Right ventricle myocardium superior (tissue), 1 donor: ENCODE data around the gene GRIP2. TPM values are rescaled to one million over a fixed set of nuclear protein-coding genes. Genes with fewer than 3 reads are reported as not detected.

Source experiments
- ATAC-seq: fragments of 200-7000 bp; cut with Tn5 transposase; one replicate; pipeline ENCODE4 v1.9.1; 2020; ENCODE audit warnings: mild to moderate bottlenecking; ENCODE audit not compliant: poor library complexity
- DNase-seq: peaks from one replicate; pipeline ENCODE4 v3.0.0-alpha.2; 2020
- intact Hi-C: fragments of 100-400 bp; cut with DNase I; formaldehyde crosslinking; loops from one replicate; pipeline ENCODE4 v1.11.2; 2022
- total RNA-seq: library from RNA; stranded (reverse); fragmentation: NEBNext Ultra II Directional; extraction: Animal tissue kit (Norgen Biotek cat#: 25700); gene quantifications from one replicate; pipeline ENCODE4 v1.2.1, GENCODE V29; 2021
- donor health status: DM: no; HTN: yes; CAD: no; lungs with severe emphysema.

The GRIP2 gene
- total RNA-seq, 1 donor from 2014 or later: 40.1 TPM

DNA sequence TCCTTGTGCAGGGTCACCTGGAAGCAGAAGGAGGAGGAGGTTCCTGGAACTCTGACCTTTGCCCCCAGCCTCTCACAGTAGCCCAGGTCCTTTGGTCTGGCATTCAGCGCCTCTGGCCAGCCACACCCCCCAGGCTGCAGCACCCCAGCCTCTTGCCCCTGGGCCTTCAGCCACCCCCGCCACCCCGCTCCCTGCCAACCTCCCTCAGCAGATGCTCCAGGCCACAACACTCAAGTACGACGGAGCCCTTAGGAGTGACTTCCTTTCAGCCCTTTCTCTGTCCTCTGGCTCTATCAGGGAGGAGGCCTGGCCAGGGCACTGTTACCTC, 45.2 kb downstream of the GRIP2 start:
- intact Hi-C loops: no loop called here
- ATAC-seq: no peak
- DNase-seq: peak; percentile 10

DNA sequence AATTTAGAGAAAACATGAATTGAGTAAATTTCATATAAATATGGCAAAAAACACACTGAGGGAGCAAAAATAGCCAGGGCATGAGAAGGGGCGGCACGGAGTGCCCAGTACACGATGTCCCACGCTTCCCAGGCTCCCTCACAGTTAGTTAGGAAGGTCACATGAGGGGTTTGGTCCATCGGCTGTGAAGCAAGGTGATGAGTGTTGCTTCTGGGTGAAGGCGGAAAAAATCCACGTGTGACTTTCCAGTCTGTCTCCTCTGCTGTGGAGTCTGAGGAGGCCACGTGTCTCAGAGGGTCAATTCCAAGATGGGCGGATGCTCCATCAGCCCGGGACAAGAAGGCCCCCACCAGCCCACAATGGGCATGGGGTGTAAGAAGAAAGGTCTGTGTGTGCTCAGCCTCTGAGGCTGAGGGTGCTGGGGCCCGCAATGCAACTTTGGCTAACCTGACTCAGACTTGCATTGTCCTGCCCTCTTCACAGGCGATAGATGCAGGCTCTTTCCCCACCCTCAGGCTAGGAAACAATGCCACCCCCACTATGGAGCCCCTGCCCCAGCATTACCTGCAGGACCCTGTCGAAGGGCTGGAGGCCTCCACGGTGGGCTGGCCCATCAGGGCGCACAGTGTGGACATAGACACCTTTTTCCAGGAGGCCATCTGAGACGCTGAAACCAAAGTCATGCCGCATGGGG, 45.7 kb downstream of the GRIP2 start:
- DNase-seq (peak; percentile 22), ATAC-seq (no peak)
- intact Hi-C loops: no loop called here

DNA sequence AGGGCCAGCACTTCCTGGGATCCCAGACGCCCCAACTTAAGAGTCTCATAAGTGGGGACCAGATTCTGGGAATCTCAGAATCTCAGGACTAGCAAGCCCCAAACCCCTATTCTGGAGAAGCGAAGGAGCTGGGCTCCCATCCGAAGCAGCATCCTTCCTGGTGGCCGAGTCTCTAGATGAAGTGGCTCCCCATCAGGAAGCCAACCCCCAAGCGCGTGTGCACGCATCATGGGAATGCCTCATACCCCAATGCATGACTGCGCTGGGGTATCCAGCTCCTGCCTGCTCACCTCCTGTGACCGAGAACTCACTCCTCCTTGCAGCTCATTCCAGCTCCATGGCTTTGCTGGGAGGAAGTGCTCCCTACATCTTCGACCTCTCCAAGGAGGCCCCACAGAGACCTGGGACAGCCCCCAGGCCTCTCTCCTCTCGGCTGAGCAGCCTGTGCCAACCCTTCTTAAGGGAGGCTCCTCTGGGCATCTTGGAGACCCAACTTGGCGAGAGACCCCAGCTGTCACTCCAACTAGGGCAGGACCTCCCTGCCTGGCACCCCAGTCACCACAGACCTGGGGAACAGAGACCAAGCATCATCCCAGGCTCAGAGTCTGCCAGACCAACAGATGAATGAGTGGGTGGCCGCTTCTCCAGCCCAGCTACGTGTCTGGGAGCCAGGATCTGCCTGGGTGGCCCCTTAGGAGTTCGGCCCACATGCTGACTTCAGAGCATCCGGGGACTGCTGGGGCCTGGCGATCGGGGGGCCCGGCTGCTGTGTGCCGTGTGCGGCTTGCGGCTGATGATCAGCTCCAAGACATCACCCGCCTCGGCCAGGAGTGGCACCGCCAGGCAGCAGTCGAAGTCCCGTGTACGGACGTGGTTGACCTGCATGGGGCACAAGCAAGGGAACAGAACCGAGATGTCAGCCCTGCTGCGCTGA, 46.9 kb downstream of the GRIP2 start:
- peak; percentile 33 for DNase-seq
- no peak for ATAC-seq
- intact Hi-C loops: no loop called here

DNA sequence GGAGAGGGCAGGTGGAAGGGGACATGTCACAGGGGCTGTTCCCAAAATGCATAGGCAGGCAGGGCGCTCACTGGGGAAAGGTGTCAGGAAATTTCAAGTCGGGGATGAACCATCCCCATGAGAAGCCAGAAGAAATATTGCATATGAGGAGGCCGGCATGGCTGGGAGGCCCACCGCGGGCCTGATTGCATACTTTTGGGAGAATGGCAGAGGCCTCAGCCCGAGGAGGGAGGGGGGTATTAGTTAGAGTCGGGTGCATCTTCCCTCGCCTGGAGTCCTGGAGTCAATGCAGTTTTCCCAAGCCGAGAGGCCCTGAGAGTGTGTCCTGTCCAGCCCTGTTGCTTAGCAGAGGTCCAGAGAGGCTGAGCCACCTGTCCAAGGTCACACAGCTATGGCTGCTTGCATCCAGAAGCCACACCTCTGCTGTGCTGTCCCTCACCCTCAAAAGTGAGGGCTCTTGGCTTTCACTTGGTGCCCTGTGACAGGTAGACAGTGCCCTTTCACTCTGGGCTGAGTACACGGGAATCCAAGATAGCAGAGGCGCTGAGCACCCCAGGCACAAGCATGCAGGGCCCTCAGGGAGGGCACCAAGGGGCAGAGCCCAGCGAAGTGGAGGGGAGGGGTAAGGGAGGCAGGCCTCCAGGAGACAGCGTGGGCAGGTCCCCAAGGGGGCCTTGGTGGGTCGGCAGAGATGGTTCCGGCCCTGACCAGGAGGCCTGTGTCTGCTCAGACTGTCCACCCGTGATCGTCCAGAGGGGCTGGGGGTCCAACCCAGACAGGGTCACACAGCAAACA, 48.5 kb downstream of the GRIP2 start:
- intact Hi-C loops: no loop called here
- peak; percentile 28 for DNase-seq
- no peak for ATAC-seq

DNA sequence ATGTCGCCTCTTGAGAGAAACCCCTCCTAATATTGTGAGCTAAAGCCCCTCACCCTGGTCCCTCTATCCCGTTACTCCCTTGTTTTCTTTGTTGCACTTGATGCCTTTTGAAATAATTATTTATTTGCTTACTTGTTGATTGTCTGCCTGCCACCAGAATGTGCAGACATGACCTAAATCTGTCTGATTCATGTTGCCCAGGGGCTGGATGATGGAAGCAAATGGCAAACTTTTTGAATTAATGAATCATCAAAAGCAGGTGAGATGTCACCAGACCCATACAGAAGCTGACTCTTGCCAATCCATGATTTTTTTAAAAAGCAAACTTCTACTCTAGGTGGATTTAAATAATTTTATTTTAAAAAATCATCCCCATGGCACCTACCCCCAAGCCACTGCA, 49.3 kb downstream of the GRIP2 start:
- intact Hi-C loops: no loop called here
- ATAC-seq: no peak
- no peak for DNase-seq

DNA sequence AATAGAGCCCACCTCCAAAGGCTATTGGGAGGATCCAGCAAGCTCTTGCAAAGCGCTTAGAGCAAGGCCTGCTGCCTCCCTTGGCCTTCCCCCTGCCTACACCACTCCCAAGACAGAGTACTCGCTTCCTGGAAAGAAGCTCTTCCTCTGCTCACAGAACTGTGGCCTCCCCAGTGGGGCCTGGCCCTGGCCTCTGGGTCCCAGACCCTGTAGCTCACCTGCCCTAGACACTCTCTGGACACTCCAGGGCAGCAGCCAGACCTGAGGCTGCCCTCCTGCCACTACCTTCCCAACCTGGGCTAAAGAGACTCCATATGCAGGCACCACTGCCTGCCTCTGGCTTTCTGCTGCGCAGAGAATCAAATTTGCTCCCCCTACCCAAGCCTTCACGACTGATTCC, 49.9 kb downstream of the GRIP2 start:
- ATAC-seq (no peak), DNase-seq (peak; percentile 10)

DNA sequence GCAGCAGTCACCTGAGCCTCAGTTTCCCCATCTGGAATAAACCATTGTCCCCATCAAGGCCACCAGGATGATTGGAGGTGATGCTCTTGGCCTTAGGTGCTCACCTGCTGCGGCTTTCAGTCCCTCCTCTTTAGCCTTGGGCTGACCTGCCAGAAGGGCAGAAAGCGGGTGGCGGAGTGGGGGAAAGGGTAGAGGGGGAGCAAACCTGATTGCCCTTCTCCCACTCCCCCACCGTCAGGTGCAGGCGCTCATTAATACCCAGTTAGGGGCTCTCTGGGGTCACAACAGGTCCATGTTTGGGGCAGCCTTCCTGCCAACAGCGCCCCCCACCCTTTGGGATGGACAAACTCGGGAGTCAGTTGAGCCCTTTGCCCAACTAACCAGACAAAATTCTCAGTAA, 50.5 kb downstream of the GRIP2 start:
- ATAC-seq: no peak
- no peak for DNase-seq
- intact Hi-C loops: no loop called here

More for the DNA sequence above, 49.9 kb downstream of the GRIP2 start:
- intact Hi-C loops: no loop called here

DNA sequence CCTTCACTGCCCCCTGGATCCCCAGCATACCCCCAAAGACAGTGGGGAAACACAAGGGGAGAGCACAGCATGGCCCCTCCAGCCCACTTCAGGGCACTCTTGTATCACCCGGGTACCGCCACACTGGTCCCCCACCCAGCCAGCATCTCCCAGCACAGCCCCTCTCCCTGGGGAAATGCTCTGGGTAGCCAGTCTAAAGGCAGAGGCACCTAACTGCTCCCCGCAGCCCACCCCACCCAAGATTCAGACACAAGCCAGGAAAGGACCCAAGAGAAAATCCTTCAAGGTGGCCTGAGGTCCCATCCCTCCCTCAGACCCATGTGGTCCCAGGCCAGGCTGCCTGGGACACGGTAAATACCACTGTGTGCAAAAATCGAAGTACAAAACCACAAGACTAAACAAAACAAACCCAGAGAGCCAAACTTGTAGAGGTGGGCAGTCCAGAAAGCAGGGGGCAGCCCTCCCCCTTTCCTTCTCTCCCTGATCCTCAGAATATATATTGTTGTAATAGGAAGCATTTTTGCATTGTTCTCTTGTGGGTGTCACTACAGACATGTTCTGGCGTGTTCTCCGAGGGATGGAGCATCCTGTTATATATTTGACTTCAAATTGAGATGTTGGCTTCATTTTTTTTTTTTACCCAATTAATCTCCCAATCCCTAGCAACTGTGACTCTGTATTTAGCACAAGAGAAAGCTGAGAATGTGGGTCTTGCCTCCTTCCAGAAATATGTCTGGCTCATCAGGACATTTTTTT, 51.7 kb downstream of the GRIP2 start:
- intact Hi-C loops: no loop called here
- ATAC-seq (no peak), DNase-seq (peak; percentile 11)

DNA sequence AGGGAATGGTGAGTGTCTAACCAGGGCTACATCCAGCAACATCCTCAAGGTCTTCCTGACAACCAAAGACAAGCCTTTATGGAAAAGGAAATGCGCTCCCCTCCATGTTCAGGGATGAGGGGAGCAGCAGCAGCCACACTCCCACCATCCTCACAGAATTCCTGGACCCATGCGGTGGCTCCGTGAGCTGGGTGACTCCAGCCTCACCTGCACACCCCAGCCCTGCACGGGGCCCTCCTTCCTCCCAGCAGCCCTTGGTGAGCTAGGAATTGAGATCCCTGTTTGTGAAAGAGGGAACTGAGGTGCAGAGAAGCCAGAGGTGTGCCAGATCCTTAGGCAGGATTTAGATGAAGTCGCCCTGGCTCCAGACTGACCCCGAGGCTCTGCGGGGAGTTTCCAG, 52.3 kb downstream of the GRIP2 start:
- intact Hi-C loops: no loop called here
- DNase-seq (peak; percentile 25), ATAC-seq (no peak)

DNA sequence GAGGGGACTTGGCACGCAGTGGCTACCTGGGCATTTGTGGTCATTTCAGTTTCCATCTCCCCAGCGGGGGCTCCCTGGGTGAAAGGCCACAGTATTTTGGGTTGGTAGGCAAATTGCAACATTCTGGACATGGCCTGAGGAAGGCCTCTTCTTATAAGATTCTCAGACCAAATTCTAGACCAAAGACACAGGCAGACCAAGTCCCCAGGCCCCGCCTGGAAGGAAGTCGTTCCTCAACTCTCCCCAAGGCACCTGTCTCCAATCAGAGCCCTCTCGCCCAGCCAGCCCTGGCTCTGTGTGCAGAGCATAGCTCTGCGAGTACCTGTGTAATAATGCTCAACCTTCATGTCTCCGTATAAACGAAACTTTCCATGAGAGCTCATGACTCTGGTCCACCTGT, 53.1 kb downstream of the GRIP2 start:
- intact Hi-C loops: no loop called here
- ATAC-seq (no peak), DNase-seq (peak; percentile 17)

DNA sequence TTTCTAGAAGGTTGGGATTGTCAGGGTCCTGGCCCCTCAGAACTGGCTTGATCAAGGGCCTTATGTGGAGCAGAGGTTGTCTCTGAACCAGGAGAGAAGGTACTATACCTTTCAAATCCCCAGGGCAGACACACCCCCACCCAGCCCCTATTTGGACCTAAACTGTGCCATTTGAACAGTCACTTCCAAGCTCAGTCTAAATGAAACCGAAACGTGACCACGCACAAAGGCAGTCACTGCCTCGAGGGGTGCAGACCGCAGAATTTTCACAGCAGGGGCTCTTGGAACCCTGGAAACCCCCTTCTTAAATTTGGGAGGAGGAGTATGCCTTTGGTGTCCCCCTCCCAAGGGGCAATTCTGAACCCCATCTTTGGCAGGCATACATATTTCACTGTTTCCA, 53.7 kb downstream of the GRIP2 start:
- intact Hi-C loops: no loop called here
- ATAC-seq (no peak), DNase-seq (peak; percentile 8)

DNA sequence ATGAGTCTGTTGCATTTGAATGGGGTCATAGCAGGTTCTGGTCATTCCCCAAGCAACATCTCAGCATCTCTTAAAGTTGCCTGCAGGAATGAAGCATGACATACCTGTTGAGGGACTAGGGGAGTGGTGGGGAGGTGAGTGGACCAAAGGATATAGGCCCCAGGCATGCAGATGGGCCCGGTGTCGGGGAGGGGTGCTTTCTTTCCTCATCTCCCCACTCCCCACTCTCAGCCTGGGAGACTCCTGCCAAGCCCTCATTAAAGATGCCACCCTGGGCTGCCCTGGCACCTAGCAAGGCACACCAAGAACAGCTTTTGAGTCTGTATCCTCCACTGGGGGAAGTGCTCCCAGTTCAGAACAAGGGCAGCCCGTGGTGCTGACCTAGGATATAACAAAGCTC, 54.2 kb downstream of the GRIP2 start:
- ATAC-seq (no peak), DNase-seq (no peak)
- intact Hi-C loops: no loop called here

DNA sequence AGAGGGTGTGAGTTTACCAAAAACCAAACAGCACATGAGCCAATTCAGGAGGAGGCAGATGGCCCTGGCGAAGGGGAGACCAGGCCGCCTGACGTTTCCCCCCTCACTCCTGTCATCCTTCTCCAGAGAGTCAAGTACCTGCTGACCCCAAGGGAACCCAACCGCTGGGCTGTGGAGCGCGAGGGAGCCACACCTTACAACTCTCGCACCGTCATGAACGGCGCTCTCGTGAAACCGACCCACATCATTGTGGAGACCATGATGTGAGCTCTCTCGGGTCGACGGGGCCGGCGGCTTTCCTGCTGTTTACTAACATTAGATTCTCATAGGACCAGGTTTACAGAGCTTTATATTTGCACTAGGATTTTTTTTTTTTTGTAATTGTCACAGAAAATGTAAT, 55.4 kb downstream of the GRIP2 start:
- peak; percentile 41 for DNase-seq
- intact Hi-C loops: no loop called here

DNA sequence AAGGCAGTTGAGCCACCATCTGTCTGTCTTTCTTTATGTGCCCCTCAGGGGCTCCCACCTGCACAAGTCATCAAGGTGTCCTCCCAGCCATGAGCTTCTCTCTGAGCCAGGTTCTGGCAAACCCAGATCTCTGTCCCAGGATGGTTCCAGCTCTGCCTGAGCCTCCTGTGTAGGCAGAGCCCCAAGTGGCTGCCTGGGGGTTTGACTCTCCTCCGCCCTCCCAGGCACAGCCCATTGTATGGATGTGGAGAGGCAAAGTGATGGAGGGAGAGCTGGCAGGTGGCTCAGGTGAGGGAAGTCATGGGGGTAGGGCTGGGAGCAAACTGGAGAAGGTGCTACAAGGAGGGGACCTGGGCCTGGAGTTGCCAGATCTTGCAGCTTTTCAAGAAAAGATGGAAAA, 56.9 kb downstream of the GRIP2 start:
- DNase-seq: no peak
- intact Hi-C loops: no loop called here
- no peak for ATAC-seq

More for the DNA sequence above, 55.4 kb downstream of the GRIP2 start:
- ATAC-seq: no peak

DNA sequence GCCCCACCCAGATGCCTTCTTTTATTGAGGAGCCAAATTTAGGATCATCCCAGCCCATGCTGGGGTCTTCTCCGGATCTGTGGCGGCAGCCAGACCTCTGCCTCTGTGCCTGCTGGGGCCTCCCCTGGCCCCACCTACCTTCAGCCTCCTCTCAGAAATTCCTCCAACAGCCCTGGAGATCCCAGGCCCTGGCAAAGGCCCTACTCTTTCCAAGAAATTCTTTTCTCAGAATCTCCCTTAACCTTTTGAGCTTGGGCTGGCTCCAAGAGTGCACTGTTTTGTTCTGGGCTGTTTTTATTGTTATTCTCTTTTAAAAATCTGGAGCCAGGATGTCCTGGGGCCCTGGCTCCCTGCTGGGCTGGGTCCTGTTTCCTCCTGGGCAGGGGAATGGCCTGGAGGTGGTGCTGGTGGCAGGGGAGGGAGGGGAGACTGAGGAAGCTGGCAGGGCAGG, 57.8 kb downstream of the GRIP2 start:
- peak; percentile 60 for DNase-seq

DNA sequence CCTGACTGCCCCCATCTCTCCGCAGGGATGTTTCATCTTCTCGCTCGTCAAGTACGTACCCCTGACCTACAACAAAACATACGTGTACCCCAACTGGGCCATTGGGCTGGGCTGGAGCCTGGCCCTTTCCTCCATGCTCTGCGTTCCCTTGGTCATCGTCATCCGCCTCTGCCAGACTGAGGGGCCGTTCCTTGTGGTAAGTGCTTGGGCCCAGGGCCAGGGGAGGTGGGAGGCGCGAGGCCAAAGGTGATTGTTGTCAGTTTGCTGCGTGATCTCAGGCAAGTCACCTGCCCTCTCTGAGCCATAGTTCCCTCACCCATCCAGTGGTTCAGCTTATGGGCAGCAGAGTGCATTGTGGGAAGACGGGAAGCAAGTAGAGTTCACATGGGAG, 58.5 kb downstream of the GRIP2 start:
- peak; percentile 4 for DNase-seq
- ATAC-seq: no peak
- intact Hi-C loops: no loop called here

More for the DNA sequence above, 57.8 kb downstream of the GRIP2 start:
- peak; percentile 47 for ATAC-seq
- intact Hi-C loops: no loop called here

DNA sequence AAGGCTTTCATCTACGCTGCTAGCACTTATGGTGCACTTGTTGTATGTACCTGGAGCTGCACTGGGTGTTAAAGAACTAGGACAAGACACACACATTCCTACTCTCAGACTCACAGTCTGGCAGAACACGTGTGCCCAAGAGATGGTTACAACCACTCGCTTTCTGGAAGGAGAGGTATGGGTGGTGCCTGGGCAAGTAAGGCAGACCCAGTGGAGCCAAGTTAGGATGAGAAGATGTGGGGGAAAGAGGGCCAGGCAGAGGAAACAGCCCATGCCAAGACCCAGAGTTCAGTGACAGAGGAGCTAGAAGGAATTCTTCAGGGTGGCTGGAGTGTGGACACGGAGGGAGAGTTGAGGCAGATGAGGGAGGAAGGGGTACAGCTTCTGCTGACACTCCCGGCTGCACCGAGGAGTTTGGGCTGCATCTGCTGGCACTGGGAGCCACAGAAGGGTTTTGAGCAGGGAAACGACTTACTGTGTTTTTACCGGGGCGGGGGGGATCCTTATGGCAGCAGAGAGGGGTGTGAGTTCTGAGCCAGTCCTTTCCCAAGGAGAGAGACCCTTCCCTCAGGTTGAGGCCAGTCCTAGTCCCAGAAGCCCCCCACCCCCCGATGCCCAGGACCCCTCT, 59.0 kb downstream of the GRIP2 start:
- ATAC-seq (no peak), DNase-seq (no peak)
- intact Hi-C loops: no loop called here
